ENCODE measurements around the gene SIGLEC8. TPM values are rescaled to one million over a fixed set of nuclear protein-coding genes. Genes with fewer than 3 reads are reported as not detected.

Gene SIGLEC8
- total and polyA plus RNA-seq, 12 donors = 0.13 to 0.95 (median 0.19) TPM; not detected in 8

DNA sequence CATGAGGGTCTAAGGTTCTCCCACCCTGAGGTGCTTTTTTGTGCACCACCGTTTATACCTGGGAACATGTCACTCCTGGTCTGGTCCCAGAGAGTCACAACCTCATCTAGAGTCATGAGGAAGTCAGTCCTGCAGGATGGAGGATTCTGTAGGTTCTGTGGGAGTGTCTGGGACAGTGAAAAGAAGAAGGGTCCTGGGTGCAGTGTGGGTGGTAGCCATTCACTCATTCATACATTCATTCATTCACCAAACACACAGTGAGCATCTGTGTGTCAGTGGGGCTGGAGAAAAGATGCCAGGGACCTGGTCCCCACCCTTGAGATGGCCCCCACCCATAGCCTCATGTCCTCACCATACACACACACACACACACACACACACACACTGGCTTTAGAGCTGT, 11.4 kb upstream of the SIGLEC8 start:
- no peak for ATAC-seq
- H3K27ac ChIP-seq = no peak overlapping the region
- peaks cover 0 to 66% (median 26%) of the 10 kb centered on the region in 7 donors for H3K27me3 ChIP-seq
- intact Hi-C loops (cut with DNase I) = loop anchor here in 7 of 10 donors (5.0 to 10.0 kb wide), 5 partner anchors 185 to 315 kb away; no protein-coding TSS in a partner anchor
- no peaks in the 10 kb centered on the region for H3K9me3 ChIP-seq
- no peak overlapping the region for H3K4me3 ChIP-seq
- peaks cover 0 to 19% (median 0%) of the 10 kb centered on the region in 9 donors for H3K4me1 ChIP-seq
- no peaks in the 10 kb centered on the region for H3K36me3 ChIP-seq
- no peak for DNase-seq
- TF ChIP-seq, protein P1, sequence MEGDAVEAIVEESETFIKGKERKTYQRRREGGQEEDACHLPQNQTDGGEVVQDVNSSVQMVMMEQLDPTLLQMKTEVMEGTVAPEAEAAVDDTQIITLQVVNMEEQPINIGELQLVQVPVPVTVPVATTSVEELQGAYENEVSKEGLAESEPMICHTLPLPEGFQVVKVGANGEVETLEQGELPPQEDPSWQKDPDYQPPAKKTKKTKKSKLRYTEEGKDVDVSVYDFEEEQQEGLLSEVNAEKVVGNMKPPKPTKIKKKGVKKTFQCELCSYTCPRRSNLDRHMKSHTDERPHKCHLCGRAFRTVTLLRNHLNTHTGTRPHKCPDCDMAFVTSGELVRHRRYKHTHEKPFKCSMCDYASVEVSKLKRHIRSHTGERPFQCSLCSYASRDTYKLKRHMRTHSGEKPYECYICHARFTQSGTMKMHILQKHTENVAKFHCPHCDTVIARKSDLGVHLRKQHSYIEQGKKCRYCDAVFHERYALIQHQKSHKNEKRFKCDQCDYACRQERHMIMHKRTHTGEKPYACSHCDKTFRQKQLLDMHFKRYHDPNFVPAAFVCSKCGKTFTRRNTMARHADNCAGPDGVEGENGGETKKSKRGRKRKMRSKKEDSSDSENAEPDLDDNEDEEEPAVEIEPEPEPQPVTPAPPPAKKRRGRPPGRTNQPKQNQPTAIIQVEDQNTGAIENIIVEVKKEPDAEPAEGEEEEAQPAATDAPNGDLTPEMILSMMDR (IDR thresholded peaks at IDR 0.05) = no peak
- WGBS, 2 donors = 70 to 79% methylated on average over 1 of the region's 1 CpG

DNA sequence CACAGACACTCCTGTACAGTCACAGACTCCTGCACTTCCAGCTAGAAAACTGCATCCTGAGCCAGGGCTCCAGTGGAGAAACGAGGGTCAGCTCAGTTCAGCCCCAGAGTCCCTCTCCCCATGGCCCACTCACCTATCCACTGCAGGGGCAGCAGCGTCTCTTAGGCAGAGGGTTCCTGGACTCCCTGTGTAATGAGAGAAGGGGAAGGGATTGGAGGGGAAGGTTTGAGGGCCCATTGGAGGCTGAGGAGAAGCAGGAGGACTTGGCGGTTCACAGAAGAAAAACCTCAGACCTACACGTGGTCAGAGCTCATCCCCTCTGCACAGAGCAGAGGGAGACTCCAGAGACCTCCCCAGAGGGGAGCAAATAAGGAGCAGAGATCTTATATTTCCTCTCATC, 10.9 kb upstream of the SIGLEC8 start:
- Histone ChIP-seq H3K4me3 (no peak overlapping the region), H3K27ac (no peak overlapping the region), H3K27me3 (peaks cover 0 to 62% (median 21%) of the 10 kb centered on the region in 7 donors), H3K9me3 (no peaks in the 10 kb centered on the region), H3K4me1 (peaks cover 0 to 19% (median 0%) of the 10 kb centered on the region in 9 donors), H3K36me3 (no peaks in the 10 kb centered on the region)
- no peak for ATAC-seq
- intact Hi-C loops (cut with DNase I) = no loop called here
- TF ChIP-seq, protein P1 (IDR thresholded peaks at IDR 0.05) = no peak
- DNase-seq = no peak
- 46 to 55% methylated on average over 4 of the region's 4 CpGs for WGBS, 2 donors

DNA sequence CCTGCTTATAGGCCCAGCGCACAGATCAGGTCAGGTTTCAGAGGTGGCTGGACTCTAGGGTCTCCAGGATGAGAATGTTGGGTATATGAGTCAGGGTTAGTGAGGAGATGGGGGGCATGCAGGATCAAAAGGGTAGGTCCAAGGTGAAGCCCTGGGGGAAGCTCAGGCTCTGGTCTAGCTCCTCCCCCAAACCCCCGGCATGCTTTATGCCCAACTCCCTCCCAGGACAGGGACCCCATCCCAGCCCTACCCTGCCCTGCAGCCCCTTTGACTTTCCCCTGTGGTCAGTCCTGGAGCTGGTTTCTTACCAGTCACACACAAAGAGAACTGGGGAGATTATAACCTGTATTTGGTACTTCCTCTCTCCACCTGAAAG, 10.3 kb upstream of the SIGLEC8 start:
- Histone ChIP-seq H3K27me3 (peaks cover 0 to 56% (median 15%) of the 10 kb centered on the region in 7 donors), H3K9me3 (no peaks in the 10 kb centered on the region), H3K27ac (no peak overlapping the region), H3K4me3 (no peak overlapping the region), H3K36me3 (no peaks in the 10 kb centered on the region), H3K4me1 (peaks cover 0 to 19% (median 0%) of the 10 kb centered on the region in 9 donors)
- TF ChIP-seq, protein P1 (IDR thresholded peaks at IDR 0.05) = no peak
- ATAC-seq (no peak), DNase-seq (no peak)
- WGBS, 2 donors = 79 to 80% methylated on average over 2 of the region's 2 CpGs
- intact Hi-C loops (cut with DNase I) = no loop called here

DNA sequence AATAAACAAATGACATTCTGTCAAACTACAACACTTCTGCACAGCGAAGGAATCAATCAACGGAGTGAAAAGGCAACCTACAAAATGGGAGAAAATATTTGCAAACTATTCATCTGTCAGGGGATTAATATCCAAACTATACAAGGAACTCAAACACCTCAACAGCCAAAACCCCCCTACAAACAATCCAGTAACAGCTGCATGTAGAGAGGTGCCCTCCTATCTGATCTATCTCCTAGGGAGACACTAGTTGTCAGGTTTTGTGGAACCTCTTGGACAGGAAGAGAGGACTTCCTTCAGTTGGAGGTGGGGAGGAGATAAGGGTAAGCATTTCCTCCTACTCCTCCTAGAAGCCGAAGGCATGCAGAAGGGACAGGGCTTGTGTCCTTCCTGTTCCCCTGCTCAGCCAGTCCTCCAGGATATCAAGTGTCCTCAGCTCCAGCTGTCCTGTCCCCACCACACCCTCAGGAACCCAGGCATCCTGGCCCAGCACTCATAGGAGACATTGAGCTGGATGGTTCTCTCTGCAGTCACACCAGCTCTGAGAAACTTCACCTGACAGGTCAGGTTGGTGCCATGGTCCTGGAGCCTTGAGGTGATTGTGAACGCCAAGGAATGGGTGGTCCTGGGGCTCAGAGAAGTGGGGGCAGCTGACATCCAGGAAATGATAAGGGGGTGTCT, 9.8 kb upstream of the SIGLEC8 start:
- TF ChIP-seq, protein P1 (IDR thresholded peaks at IDR 0.05) = no peak

More for the DNA sequence above, 9.8 kb upstream of the SIGLEC8 start:
- WGBS, 2 donors = 59 to 61% methylated on average over 4 of the region's 4 CpGs
- DNase-seq (no peak), ATAC-seq (no peak)
- Histone ChIP-seq H3K9me3 (no peaks in the 10 kb centered on the region), H3K4me1 (peaks cover 0 to 22% (median 0%) of the 10 kb centered on the region in 9 donors), H3K27ac (no peak overlapping the region), H3K4me3 (no peak overlapping the region), H3K27me3 (peaks cover 0 to 54% (median 14%) of the 10 kb centered on the region in 7 donors), H3K36me3 (no peaks in the 10 kb centered on the region)
- intact Hi-C loops (cut with DNase I) = no loop called here

All from heart right ventricle (tissue), 16 donors.